Choroid plexus epithelial cell (primary cell): Measurements from ENCODE around the gene CPA4.

Experiments
- DNase-seq: peaks from one replicate; pipeline ENCODE4 v3.0.0-alpha.2; 2010; ENCODE audit warnings: low read depth
- H3K4me3 ChIP-seq: 2 replicates; pipeline ENCODE4 v1.5.1; 2011; ENCODE audit warnings: low read depth, mild to moderate bottlenecking, control low read depth, low read length, moderate library complexity
- CTCF ChIP-seq: conservative IDR thresholded peaks from 2 replicates; pipeline ENCODE4 v1.5.1; 2011; ENCODE audit warnings: low read depth, mild to moderate bottlenecking, control low read depth, inconsistent platforms, low read length, moderate library complexity

CPA4 gene

GRCh38 chr7:130263130-130263529 is 29.8 kb upstream of the CPA4 start:
- DNase-seq, result no peak
- no peak for TF ChIP-seq CTCF
- no peak overlapping the region for H3K4me3 ChIP-seq

- no peak for DNase-seq
- no peak for TF ChIP-seq CTCF
- no peak within 1 kb of the TSS for H3K4me3 ChIP-seq
These were observed 26.6 kb upstream of the CPA4 start, which contains the start of gene CPA2 for GRCh38 chr7:130266258-130266960. CPA2 (plus strand) TSS chr7:130266863; CDS start chr7:130266882, 19 bp downstream.

GRCh38 chr7:130266961-130267321 is 26.0 kb upstream of the CPA4 start:
- H3K4me3 ChIP-seq, result no peak overlapping the region
- no peak for DNase-seq
- TF ChIP-seq CTCF, result no peak

- no peak for DNase-seq
- TF ChIP-seq CTCF, result no peak
- H3K4me3 ChIP-seq, result no peak overlapping the region
These were observed 24.3 kb upstream of the CPA4 start for GRCh38 chr7:130268463-130269317.

- no peak for DNase-seq
- H3K4me3 ChIP-seq, result no peak overlapping the region
- no peak for TF ChIP-seq CTCF
These were observed 23.7 kb upstream of the CPA4 start for GRCh38 chr7:130269318-130269694.

GRCh38 chr7:130270947-130271800 is 21.8 kb upstream of the CPA4 start:
- TF ChIP-seq CTCF, result no peak
- H3K4me3 ChIP-seq, result no peak overlapping the region
- DNase-seq, result no peak
